ENCODE measurements around the gene CDH4. TPM values are rescaled to one million over a fixed set of nuclear protein-coding genes. Genes with fewer than 3 reads are reported as not detected.
A peak's percentile ranks its signal among the peaks of the same experiment; 100 is the strongest.

CDH4 gene
- total and polyA plus RNA-seq, 4 donors: 0.06 to 0.10 TPM; not detected in 2

DNA sequence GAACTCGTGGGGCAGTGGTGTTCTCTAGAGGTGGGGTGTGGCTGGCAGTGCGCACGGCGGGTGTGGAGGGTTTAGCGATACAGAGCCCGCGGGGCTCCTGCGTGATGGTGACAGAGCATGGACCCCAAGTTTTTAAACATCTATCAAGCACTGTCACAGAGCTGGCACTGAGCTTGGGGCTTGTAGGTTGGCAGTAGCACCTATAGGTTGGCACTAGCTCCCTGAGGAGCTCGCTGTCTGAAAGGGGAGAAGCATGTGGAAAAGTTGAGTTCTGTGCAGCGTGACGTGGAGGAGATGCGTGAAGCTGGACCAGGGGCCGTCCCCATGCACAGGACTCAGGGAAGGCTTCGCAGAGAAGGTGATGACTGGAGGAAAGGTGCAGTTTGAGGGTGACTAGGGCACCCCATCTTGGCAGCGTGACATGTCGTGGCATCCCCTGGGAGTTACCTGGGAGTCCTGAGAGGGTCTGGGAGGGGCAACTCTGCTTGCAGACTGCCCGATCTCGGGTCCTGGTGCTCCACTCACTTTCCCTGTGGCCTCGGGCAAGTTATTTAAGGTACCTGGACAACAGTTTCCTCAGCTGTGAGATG lies 122.0 kb downstream of the CDH4 start:
- 84 to 86% methylated on average over 19 of the region's 19 CpGs for WGBS, 2 donors
- H3K27ac ChIP-seq (ENCODE audit: low read depth in 1 of 2, low read length in 2 of 2): no peak overlapping the region
- H3K4me3 ChIP-seq (ENCODE audit: low read length in 2 of 2): no peak overlapping the region
- no peaks in the 10 kb centered on the region for H3K9me3 ChIP-seq (ENCODE audit: control insufficient read depth, low read length)
- ATAC-seq (ENCODE audit: low FRiP score) (no peak), DNase-seq (peak in 1 of 2 donors; percentile 53)
- no peaks in the 10 kb centered on the region for H3K27me3 ChIP-seq (ENCODE audit: control insufficient read depth in 1 of 2, insufficient read depth in 2 of 2, low read length in 1 of 2)
- no peaks in the 10 kb centered on the region for H3K36me3 ChIP-seq (ENCODE audit: control insufficient read depth in 1 of 2, insufficient read depth in 2 of 2, low read length in 1 of 2)
- no peaks in the 10 kb centered on the region for H3K4me1 ChIP-seq (ENCODE audit: control insufficient read depth in 1 of 2, insufficient read depth in 2 of 2, low read length in 2 of 2)
- intact Hi-C loops (cut with DNase I): no loop called here

DNA sequence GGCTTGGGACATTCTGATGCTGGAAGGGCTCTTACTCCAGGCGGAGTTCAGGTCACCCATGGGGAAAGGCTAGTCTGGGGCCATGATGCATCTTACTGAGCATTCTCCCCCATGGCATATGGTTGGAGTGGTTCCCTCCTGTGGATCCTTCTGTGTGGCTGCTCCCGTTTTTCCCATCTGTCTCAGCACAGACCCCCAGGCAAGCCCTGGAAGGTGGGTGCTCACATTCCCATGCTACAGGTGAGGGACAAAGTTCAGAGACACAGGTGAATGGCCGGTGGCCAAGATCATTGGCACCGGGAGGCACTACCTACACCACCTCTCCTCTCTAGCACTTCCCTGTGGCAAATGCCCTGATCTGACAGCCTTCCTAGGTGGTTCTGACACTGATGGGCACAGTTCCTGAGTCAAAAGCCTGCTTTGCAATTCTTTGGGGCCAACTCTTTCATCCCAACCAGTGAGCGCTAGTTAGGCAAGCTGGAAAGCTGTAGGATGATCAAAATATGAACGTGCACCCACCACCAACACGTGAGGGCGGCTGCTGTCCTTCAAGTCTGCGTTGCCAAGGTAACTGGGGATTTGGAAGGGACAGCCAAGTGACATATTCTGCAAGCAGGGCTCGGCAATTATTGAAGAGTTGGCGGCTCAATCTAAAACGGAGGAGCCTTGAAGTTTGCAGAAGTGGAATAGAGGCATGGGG lies 124.6 kb downstream of the CDH4 start:
- ATAC-seq (ENCODE audit: low FRiP score) (no peak), DNase-seq (no peak)
- Histone ChIP-seq H3K27me3 (ENCODE audit: control insufficient read depth in 1 of 2, insufficient read depth in 2 of 2, low read length in 1 of 2) (no peaks in the 10 kb centered on the region), H3K27ac (ENCODE audit: low read depth in 1 of 2, low read length in 2 of 2) (no peak overlapping the region), H3K4me1 (ENCODE audit: control insufficient read depth in 1 of 2, insufficient read depth in 2 of 2, low read length in 2 of 2) (no peaks in the 10 kb centered on the region), H3K4me3 (ENCODE audit: low read length in 2 of 2) (no peak overlapping the region), H3K36me3 (ENCODE audit: control insufficient read depth in 1 of 2, insufficient read depth in 2 of 2, low read length in 1 of 2) (no peaks in the 10 kb centered on the region), H3K9me3 (ENCODE audit: control insufficient read depth, low read length) (no peaks in the 10 kb centered on the region)
- intact Hi-C loops (cut with DNase I): no loop called here
- 86 to 90% methylated on average over 12 of the region's 12 CpGs for WGBS, 2 donors

GRCh38 chr20:61378694-61379355 lies 126.8 kb downstream of the CDH4 start:
- Histone ChIP-seq H3K9me3 (ENCODE audit: control insufficient read depth, low read length) (no peaks in the 10 kb centered on the region), H3K4me1 (ENCODE audit: control insufficient read depth in 1 of 2, insufficient read depth in 2 of 2, low read length in 2 of 2) (no peaks in the 10 kb centered on the region), H3K27me3 (ENCODE audit: control insufficient read depth in 1 of 2, insufficient read depth in 2 of 2, low read length in 1 of 2) (no peaks in the 10 kb centered on the region), H3K4me3 (ENCODE audit: low read length in 2 of 2) (no peak overlapping the region), H3K27ac (ENCODE audit: low read depth in 1 of 2, low read length in 2 of 2) (no peak overlapping the region), H3K36me3 (ENCODE audit: control insufficient read depth in 1 of 2, insufficient read depth in 2 of 2, low read length in 1 of 2) (no peaks in the 10 kb centered on the region)
- intact Hi-C loops (cut with DNase I): no loop called here
- WGBS, 2 donors: 68 to 69% methylated on average over 7 of the region's 7 CpGs
- ATAC-seq (ENCODE audit: low FRiP score) (no peak), DNase-seq (no peak)

GRCh38 chr20:61379898-61380544 lies 128.0 kb downstream of the CDH4 start:
- H3K27me3 ChIP-seq (ENCODE audit: control insufficient read depth in 1 of 2, insufficient read depth in 2 of 2, low read length in 1 of 2): no peaks in the 10 kb centered on the region
- H3K4me1 ChIP-seq (ENCODE audit: control insufficient read depth in 1 of 2, insufficient read depth in 2 of 2, low read length in 2 of 2): no peaks in the 10 kb centered on the region
- no peak overlapping the region for H3K4me3 ChIP-seq (ENCODE audit: low read length in 2 of 2)
- WGBS, 2 donors: 82 to 84% methylated on average over 6 of the region's 6 CpGs
- no peaks in the 10 kb centered on the region for H3K36me3 ChIP-seq (ENCODE audit: control insufficient read depth in 1 of 2, insufficient read depth in 2 of 2, low read length in 1 of 2)
- ATAC-seq (ENCODE audit: low FRiP score) (no peak), DNase-seq (peak in 1 of 2 donors; percentile 16)
- H3K27ac ChIP-seq (ENCODE audit: low read depth in 1 of 2, low read length in 2 of 2): no peak overlapping the region
- H3K9me3 ChIP-seq (ENCODE audit: control insufficient read depth, low read length): no peaks in the 10 kb centered on the region
- intact Hi-C loops (cut with DNase I): no loop called here

- H3K27ac ChIP-seq (ENCODE audit: low read depth in 1 of 2, low read length in 2 of 2): no peak overlapping the region
- ATAC-seq (ENCODE audit: low FRiP score) (no peak), DNase-seq (no peak)
- H3K9me3 ChIP-seq (ENCODE audit: control insufficient read depth, low read length): no peaks in the 10 kb centered on the region
- intact Hi-C loops (cut with DNase I): no loop called here
- no peaks in the 10 kb centered on the region for H3K4me1 ChIP-seq (ENCODE audit: control insufficient read depth in 1 of 2, insufficient read depth in 2 of 2, low read length in 2 of 2)
- H3K36me3 ChIP-seq (ENCODE audit: control insufficient read depth in 1 of 2, insufficient read depth in 2 of 2, low read length in 1 of 2): no peaks in the 10 kb centered on the region
- no peaks in the 10 kb centered on the region for H3K27me3 ChIP-seq (ENCODE audit: control insufficient read depth in 1 of 2, insufficient read depth in 2 of 2, low read length in 1 of 2)
- WGBS, 2 donors: 79 to 86% methylated on average over 7 of the region's 7 CpGs
- H3K4me3 ChIP-seq (ENCODE audit: low read length in 2 of 2): no peak overlapping the region
Observed at GRCh38 chr20:61380545-61380915, 128.5 kb downstream of the CDH4 start.

- DNase-seq: peak in 1 of 2 donors; percentile 7
- ATAC-seq (ENCODE audit: low FRiP score): no peak
- Histone ChIP-seq H3K36me3 (ENCODE audit: control insufficient read depth in 1 of 2, insufficient read depth in 2 of 2, low read length in 1 of 2) (no peaks in the 10 kb centered on the region), H3K27me3 (ENCODE audit: control insufficient read depth in 1 of 2, insufficient read depth in 2 of 2, low read length in 1 of 2) (no peaks in the 10 kb centered on the region), H3K4me1 (ENCODE audit: control insufficient read depth in 1 of 2, insufficient read depth in 2 of 2, low read length in 2 of 2) (no peaks in the 10 kb centered on the region), H3K27ac (ENCODE audit: low read depth in 1 of 2, low read length in 2 of 2) (no peak overlapping the region), H3K9me3 (ENCODE audit: control insufficient read depth, low read length) (no peaks in the 10 kb centered on the region), H3K4me3 (ENCODE audit: low read length in 2 of 2) (no peak overlapping the region)
- intact Hi-C loops (cut with DNase I): no loop called here
- WGBS, 2 donors: 85% methylated on average over 3 of the region's 3 CpGs
Observed at GRCh38 chr20:61382194-61382593, 130.1 kb downstream of the CDH4 start.

DNA sequence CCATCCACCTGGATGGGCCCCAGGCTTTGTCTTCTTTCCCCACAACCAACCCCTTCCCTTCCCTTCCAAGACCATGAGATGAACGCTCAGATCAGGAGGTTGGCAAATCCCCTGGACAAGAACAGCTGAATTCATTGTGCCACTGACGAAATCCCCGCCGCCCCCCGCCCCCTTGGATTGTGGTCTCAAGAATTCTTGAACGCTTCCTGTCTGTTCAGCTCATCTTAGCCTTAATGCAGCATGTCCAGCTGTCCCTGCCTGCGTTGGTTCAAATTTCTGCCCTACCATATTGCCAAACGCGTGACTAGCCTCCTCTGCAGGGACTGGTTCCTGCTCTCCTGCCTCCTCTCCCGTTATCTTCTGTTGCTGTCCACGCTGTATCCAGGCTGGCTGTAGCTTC lies 133.2 kb downstream of the CDH4 start:
- H3K4me1 ChIP-seq (ENCODE audit: control insufficient read depth in 1 of 2, insufficient read depth in 2 of 2, low read length in 2 of 2): no peaks in the 10 kb centered on the region
- no peaks in the 10 kb centered on the region for H3K9me3 ChIP-seq (ENCODE audit: control insufficient read depth, low read length)
- no peak overlapping the region for H3K27ac ChIP-seq (ENCODE audit: low read depth in 1 of 2, low read length in 2 of 2)
- ATAC-seq (ENCODE audit: low FRiP score) (no peak), DNase-seq (peak in 1 of 2 donors; percentile 33)
- H3K36me3 ChIP-seq (ENCODE audit: control insufficient read depth in 1 of 2, insufficient read depth in 2 of 2, low read length in 1 of 2): no peaks in the 10 kb centered on the region
- WGBS, 2 donors: 87 to 89% methylated on average over 11 of the region's 11 CpGs
- no peak overlapping the region for H3K4me3 ChIP-seq (ENCODE audit: low read length in 2 of 2)
- intact Hi-C loops (cut with DNase I): no loop called here
- no peaks in the 10 kb centered on the region for H3K27me3 ChIP-seq (ENCODE audit: control insufficient read depth in 1 of 2, insufficient read depth in 2 of 2, low read length in 1 of 2)

GRCh38 chr20:61385731-61386130 lies 133.7 kb downstream of the CDH4 start:
- no peak overlapping the region for H3K27ac ChIP-seq (ENCODE audit: low read depth in 1 of 2, low read length in 2 of 2)
- no peaks in the 10 kb centered on the region for H3K4me1 ChIP-seq (ENCODE audit: control insufficient read depth in 1 of 2, insufficient read depth in 2 of 2, low read length in 2 of 2)
- intact Hi-C loops (cut with DNase I): no loop called here
- H3K9me3 ChIP-seq (ENCODE audit: control insufficient read depth, low read length): no peaks in the 10 kb centered on the region
- no peak overlapping the region for H3K4me3 ChIP-seq (ENCODE audit: low read length in 2 of 2)
- no peaks in the 10 kb centered on the region for H3K36me3 ChIP-seq (ENCODE audit: control insufficient read depth in 1 of 2, insufficient read depth in 2 of 2, low read length in 1 of 2)
- ATAC-seq (ENCODE audit: low FRiP score): no peak
- DNase-seq: peak in 1 of 2 donors; percentile 45
- 82 to 85% methylated on average over 10 of the region's 10 CpGs for WGBS, 2 donors
- H3K27me3 ChIP-seq (ENCODE audit: control insufficient read depth in 1 of 2, insufficient read depth in 2 of 2, low read length in 1 of 2): no peaks in the 10 kb centered on the region
